T-helper 9 cell (primary cell): ENCODE results near the gene RNU6-8.

Experiments
- DNase-seq: peaks from one replicate; pipeline ENCODE4 v3.0.0-alpha.2; 2020
- total RNA-seq, 2 donors: gene quantifications; one replicate each; lab custom pipeline; 2026; lab: John Stamatoyannopoulos, UW

RNU6-8 gene
- 0.72 to 0.91 reads per million in 2 donors for total RNA-seq

- peak; percentile 80 for DNase-seq
Measured at GRCh38 chr14:32202998-32203882, at the start of gene RNU6-8. RNU6-8 (minus strand) TSS chr14:32203269.

GRCh38 chr14:32252030-32252670 lies 49.1 kb upstream of the RNU6-8 start:
- peak; percentile 9 for DNase-seq

GRCh38 chr14:32251530-32251929 lies 48.5 kb upstream of the RNU6-8 start:
- DNase-seq = no peak

GRCh38 chr14:32250681-32251080 lies 47.6 kb upstream of the RNU6-8 start:
- no peak for DNase-seq

GRCh38 chr14:32249780-32250179 lies 46.7 kb upstream of the RNU6-8 start:
- no peak for DNase-seq

GRCh38 chr14:32249371-32249770 lies 46.3 kb upstream of the RNU6-8 start:
- no peak for DNase-seq

- no peak for DNase-seq
Measured at GRCh38 chr14:32246751-32247150, 43.7 kb upstream of the RNU6-8 start.

- no peak for DNase-seq
Measured at GRCh38 chr14:32244404-32244803, 41.3 kb upstream of the RNU6-8 start.

GRCh38 chr14:32233260-32233659 lies 30.2 kb upstream of the RNU6-8 start:
- no peak for DNase-seq

- DNase-seq = no peak
Measured at GRCh38 chr14:32232481-32232880, 29.4 kb upstream of the RNU6-8 start.

- DNase-seq = no peak
Measured at GRCh38 chr14:32230695-32231280, 27.7 kb upstream of the RNU6-8 start.

- no peak for DNase-seq
Measured at GRCh38 chr14:32230181-32230580, 27.1 kb upstream of the RNU6-8 start.

- no peak for DNase-seq
Measured at GRCh38 chr14:32226056-32226455, 23.0 kb upstream of the RNU6-8 start.

- no peak for DNase-seq
Measured at GRCh38 chr14:32225378-32225920, 22.4 kb upstream of the RNU6-8 start.

GRCh38 chr14:32224737-32225377 lies 21.8 kb upstream of the RNU6-8 start:
- DNase-seq = no peak

- DNase-seq = no peak
Measured at GRCh38 chr14:32217301-32217700, 14.2 kb upstream of the RNU6-8 start.

GRCh38 chr14:32212833-32213232 lies 9.8 kb upstream of the RNU6-8 start:
- no peak for DNase-seq

- no peak for DNase-seq
Measured at GRCh38 chr14:32211068-32211404, 8.0 kb upstream of the RNU6-8 start.

GRCh38 chr14:32209471-32209870 lies 6.4 kb upstream of the RNU6-8 start:
- DNase-seq = no peak

- DNase-seq = no peak
Measured at GRCh38 chr14:32208490-32208889, 5.4 kb upstream of the RNU6-8 start.

- no peak for DNase-seq
Measured at GRCh38 chr14:32206552-32206951, 3.5 kb upstream of the RNU6-8 start.

GRCh38 chr14:32205984-32206383 lies 2.9 kb upstream of the RNU6-8 start:
- no peak for DNase-seq

GRCh38 chr14:32205554-32205953 lies 2.5 kb upstream of the RNU6-8 start:
- no peak for DNase-seq
